Kidney epithelial cell (primary cell): ENCODE results near the gene AHSA1. TPM values are rescaled to one million over a fixed set of nuclear protein-coding genes. Genes with fewer than 3 reads are reported as not detected.

Experiments
- DNase-seq: peaks from one replicate; pipeline ENCODE4 v3.0.0-alpha.2; 2010; ENCODE audit warnings: low read depth
- H3K27me3 ChIP-seq: 2 replicates; pipeline ENCODE4 v1.6.0; 2011; ENCODE audit warnings: low read length; ENCODE audit not compliant: control insufficient read depth, insufficient read depth
- H3K36me3 ChIP-seq: 2 replicates; pipeline ENCODE4 v1.5.1; 2011; ENCODE audit warnings: low read length; ENCODE audit not compliant: control insufficient read depth, insufficient read depth
- H3K4me3 ChIP-seq: 2 replicates; pipeline ENCODE4 v1.5.1; 2011; ENCODE audit warnings: low read depth, mild to moderate bottlenecking, control low read depth, low read length
- total RNA-seq: library from RNA; depleted of rRNA; stranded (reverse); fragments of >200 nt; gene quantifications from 2 replicates; pipeline ENCODE4 v1.2.3, GENCODE V29; 2015
- TF ChIP-seq, protein P1 (sequence below): IDR thresholded peaks from 2 replicates; pipeline ENCODE4 v1.5.1; 2011; ENCODE audit warnings: mild to moderate bottlenecking, moderate library complexity, low read length, control low read depth, inconsistent platforms; ENCODE audit not compliant: insufficient read depth, poor library complexity, severe bottlenecking

AHSA1 gene
- total RNA-seq, 1 donor from 2014 or later = 109 TPM

DNA sequence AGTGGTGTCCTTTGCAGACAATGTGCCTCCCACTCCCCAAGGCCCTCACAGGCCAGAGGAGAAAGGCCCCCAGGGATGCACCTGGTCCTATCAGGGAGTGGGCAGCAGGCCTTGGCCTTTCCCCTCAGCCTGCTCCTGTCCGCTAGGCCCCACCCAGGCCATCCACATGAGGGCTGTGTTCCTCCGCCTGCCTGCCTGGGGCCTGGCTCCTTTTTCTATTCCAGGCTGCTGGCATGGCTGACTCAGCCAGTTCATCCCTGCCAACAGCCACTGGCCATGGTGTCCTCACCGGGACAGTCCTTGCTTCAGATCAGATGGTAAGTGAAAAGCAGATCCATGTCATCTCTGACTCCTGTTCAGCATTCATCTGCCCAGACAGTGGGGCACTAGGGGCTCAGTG lies 27.4 kb downstream of the AHSA1 start:
- H3K4me3 ChIP-seq = no peak overlapping the region
- no peak for DNase-seq

DNA sequence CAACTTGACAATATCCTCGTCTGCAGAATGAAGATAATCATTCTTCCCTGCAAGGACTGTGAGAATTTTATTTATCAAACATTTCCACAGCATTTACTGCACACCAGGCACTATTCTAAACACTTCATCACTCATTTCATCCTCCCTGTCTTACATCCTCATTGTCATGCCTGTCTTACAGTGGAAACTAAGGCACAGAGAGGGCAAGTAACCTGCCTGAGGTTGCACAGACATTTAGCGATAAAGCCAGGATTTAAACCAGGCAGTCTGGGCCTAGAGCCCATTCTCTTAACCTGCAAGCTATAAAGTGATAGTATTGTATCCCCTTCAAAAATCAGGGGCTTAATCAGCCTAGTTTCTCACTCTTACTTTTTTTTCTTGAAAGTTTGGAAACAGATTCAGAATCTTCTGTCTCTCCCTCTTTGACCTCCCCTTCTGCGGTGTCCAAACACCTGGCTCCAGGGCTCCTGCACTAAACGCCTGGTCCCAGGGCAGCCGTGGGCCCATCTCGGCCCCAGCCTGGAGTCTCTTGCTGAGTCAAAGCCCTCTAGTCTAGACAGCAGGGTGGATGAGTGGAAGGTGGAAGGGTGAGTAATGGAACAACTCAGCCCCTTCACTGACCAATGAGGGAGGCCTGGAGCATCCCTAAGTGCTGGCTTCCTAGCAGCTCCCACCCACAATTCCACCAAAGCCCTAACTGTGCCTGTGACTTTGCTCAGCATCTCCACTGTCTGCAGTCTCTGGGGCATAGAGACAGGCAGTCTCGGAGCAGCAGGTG lies 28.2 kb downstream of the AHSA1 start:
- Histone ChIP-seq H3K27me3 (no peaks in the 10 kb centered on the region), H3K36me3 (no peaks in the 10 kb centered on the region), H3K4me3 (no peak overlapping the region)
- peak; percentile 56 for DNase-seq
- TF ChIP-seq, protein P1, sequence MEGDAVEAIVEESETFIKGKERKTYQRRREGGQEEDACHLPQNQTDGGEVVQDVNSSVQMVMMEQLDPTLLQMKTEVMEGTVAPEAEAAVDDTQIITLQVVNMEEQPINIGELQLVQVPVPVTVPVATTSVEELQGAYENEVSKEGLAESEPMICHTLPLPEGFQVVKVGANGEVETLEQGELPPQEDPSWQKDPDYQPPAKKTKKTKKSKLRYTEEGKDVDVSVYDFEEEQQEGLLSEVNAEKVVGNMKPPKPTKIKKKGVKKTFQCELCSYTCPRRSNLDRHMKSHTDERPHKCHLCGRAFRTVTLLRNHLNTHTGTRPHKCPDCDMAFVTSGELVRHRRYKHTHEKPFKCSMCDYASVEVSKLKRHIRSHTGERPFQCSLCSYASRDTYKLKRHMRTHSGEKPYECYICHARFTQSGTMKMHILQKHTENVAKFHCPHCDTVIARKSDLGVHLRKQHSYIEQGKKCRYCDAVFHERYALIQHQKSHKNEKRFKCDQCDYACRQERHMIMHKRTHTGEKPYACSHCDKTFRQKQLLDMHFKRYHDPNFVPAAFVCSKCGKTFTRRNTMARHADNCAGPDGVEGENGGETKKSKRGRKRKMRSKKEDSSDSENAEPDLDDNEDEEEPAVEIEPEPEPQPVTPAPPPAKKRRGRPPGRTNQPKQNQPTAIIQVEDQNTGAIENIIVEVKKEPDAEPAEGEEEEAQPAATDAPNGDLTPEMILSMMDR = no peak

More for the DNA sequence above, 27.4 kb downstream of the AHSA1 start:
- no peaks in the 10 kb centered on the region for H3K27me3 ChIP-seq
- no peaks in the 10 kb centered on the region for H3K36me3 ChIP-seq
- TF ChIP-seq, protein P1 = no peak

DNA sequence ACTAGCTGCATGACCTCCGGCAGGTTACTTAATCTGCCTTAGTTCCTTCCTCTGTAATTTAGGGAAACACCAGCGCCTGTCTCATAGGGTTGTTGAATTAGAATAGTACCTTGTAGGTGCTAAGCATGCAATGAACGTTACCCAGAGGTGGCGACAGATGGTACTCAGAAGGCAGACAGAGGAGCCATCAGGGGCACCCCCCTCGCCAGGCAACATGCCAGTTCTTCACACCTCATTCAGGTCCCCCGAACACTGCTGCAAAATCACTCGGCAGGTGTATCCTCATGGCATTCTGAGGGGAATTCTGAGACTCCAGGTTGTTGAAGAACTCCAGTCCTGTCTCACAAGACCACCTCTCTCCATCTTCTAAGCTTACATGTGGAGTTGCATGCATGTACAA lies 30.7 kb downstream of the AHSA1 start:
- H3K4me3 ChIP-seq = no peak overlapping the region

DNA sequence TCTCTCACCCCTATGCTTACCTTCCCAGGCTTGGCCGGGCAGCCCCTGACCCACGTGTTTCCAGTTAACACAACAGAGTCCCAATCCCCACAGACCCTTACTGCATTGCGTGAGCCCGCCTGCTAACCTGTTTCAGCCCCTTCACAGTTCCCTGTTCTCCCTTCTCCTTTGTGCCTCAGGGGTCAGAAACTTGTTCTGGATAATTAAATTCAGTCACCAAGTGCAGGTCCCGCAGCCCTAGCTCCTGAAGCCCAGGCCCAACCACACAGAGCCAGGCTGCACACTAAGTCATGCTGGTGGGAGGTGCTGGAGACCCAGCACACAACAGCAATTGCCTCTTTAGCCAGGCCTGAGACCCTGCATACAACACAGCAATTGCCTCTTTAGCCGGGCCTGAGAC lies 31.1 kb downstream of the AHSA1 start:
- TF ChIP-seq, protein P1 = no peak
- no peak for DNase-seq
- Histone ChIP-seq H3K4me3 (no peak overlapping the region), H3K36me3 (no peaks in the 10 kb centered on the region), H3K27me3 (no peaks in the 10 kb centered on the region)

More for the DNA sequence above, 30.7 kb downstream of the AHSA1 start:
- Histone ChIP-seq H3K36me3 (no peaks in the 10 kb centered on the region), H3K27me3 (no peaks in the 10 kb centered on the region)
- DNase-seq = no peak
- TF ChIP-seq, protein P1 = no peak

DNA sequence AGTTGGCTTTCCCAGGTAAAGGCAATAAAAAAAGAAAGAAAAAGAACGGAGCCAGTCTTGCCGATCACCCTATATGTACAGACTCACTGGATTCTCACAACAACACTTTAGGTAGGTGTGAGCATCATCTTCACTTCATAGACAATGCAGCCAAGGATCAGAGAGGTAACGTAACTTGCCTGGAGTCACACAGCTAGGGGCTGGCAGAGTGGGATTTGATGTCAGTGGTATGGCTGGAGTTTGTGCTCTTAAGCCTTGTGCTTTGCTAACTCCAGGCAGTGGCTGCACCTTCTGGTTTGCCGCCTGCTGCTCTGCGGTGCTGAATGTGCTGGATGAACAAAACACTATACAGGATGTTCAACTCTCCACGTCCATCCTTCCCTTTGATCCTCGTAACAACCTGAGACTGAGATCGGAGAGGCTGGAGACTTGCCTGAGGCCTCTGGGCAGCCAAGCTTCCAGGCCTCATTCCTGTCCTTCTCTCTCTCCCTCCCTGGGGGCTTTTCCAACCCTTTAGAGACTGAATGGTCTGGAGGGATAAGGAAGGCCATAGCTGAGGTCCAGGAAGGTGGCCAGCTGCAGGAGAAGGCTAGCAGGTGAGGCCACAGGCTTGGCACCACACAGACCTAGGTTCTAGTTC lies 32.6 kb downstream of the AHSA1 start:
- Histone ChIP-seq H3K27me3 (no peaks in the 10 kb centered on the region), H3K4me3 (no peak overlapping the region), H3K36me3 (no peaks in the 10 kb centered on the region)
- DNase-seq = no peak
- TF ChIP-seq, protein P1 = no peak
